Endodermal cell (in vitro differentiated cells): ENCODE data around the gene EFCAB11. TPM values are rescaled to one million over a fixed set of nuclear protein-coding genes. Genes with fewer than 3 reads are reported as not detected.

Source experiments
- DNase-seq: peaks from one replicate; pipeline ENCODE4 v3.0.0-alpha.2; 2017
- H3K27ac ChIP-seq: 2 replicates; pipeline ENCODE4 v1.5.1; 2013; ENCODE audit warnings: mild to moderate bottlenecking, low read depth, low read length, moderate library complexity
- H3K27me3 ChIP-seq: 2 replicates; pipeline ENCODE4 v1.6.1; 2013; ENCODE audit warnings: mild to moderate bottlenecking, low read length, moderate library complexity; ENCODE audit not compliant: insufficient read depth, control insufficient read depth, poor library complexity, severe bottlenecking
- H3K36me3 ChIP-seq: 2 replicates; pipeline ENCODE4 v1.7.0; 2013; ENCODE audit warnings: mild to moderate bottlenecking, low read length, moderate library complexity; ENCODE audit not compliant: control insufficient read depth, insufficient read depth
- H3K4me1 ChIP-seq: one replicate; pipeline ENCODE4 v1.7.0; 2013; ENCODE audit warnings: low read length; ENCODE audit not compliant: control insufficient read depth, insufficient read depth
- H3K4me3 ChIP-seq: 2 replicates; pipeline ENCODE4 v1.5.1; 2013; ENCODE audit warnings: mild to moderate bottlenecking, low read length, moderate library complexity
- H3K9ac ChIP-seq: 2 replicates; pipeline ENCODE4 v1.6.1; 2013; ENCODE audit warnings: mild to moderate bottlenecking, low read length, moderate library complexity; ENCODE audit not compliant: poor library complexity, severe bottlenecking; ENCODE audit errors: extremely low read depth
- H3K9me3 ChIP-seq: 2 replicates; pipeline ENCODE4 v1.6.1; 2013; ENCODE audit warnings: mild to moderate bottlenecking, low read length, moderate library complexity; ENCODE audit not compliant: control insufficient read depth
- H3K27ac Mint-ChIP-seq: 2 replicates; pipeline ENCODE4 v1.8.0; 2020; ENCODE audit warnings: mixed read lengths
- H3K27me3 Mint-ChIP-seq: 2 replicates; pipeline ENCODE4 v1.8.0; 2021; ENCODE audit warnings: mild to moderate bottlenecking, mixed read lengths; ENCODE audit not compliant: insufficient read depth
- H3K36me3 Mint-ChIP-seq: 2 replicates; pipeline ENCODE4 v1.8.0; 2020; ENCODE audit warnings: low read depth, mixed read lengths
- H3K4me1 Mint-ChIP-seq: 2 replicates; pipeline ENCODE4 v1.8.0; 2020; ENCODE audit warnings: mixed read lengths
- H3K4me3 Mint-ChIP-seq: 2 replicates; pipeline ENCODE4 v1.8.0; 2020; ENCODE audit warnings: mild to moderate bottlenecking, moderate library complexity, mixed read lengths
- H3K9me3 Mint-ChIP-seq: 2 replicates; pipeline ENCODE4 v1.8.0; 2020; ENCODE audit warnings: mild to moderate bottlenecking, mixed read lengths
- WGBS, 2 experiments: methylation state at CpG; one replicate each; pipeline versions ENCODE4 v1.1.5 to v1.1.7; 2013; ENCODE audit warnings: missing lambda C conversion rate in 2 of 2, mixed read lengths in 1 of 2; ENCODE audit not compliant: insufficient coverage in 1 of 2, insufficient read length in 1 of 2; 5-methylcytosine and 5-hydroxymethylcytosine counted together
- total RNA-seq, 2 donors: library from RNA; stranded (reverse); fragmentation: NEBNext Ultra II Directional in 1 of 2; extraction: Animal tissue kit (Norgen Biotek cat#: 25700) in 1 of 2; gene quantifications; 2 replicates in 1 of 2; 3 replicates in 1 of 2; pipeline ENCODE4 v1.2.1, GENCODE V29; 2021
- TF ChIP-seq, protein P1 (sequence below): fragments of 200-600 bp; sonication (generic); conservative IDR thresholded peaks from 2 replicates; pipeline ENCODE4 v1.5.0; 2021; ENCODE audit warnings: antibody characterized with exemption, mild to moderate bottlenecking

The EFCAB11 gene
- total RNA-seq, 2 donors from 2014 or later: 23.8 to 47.6 TPM

DNA sequence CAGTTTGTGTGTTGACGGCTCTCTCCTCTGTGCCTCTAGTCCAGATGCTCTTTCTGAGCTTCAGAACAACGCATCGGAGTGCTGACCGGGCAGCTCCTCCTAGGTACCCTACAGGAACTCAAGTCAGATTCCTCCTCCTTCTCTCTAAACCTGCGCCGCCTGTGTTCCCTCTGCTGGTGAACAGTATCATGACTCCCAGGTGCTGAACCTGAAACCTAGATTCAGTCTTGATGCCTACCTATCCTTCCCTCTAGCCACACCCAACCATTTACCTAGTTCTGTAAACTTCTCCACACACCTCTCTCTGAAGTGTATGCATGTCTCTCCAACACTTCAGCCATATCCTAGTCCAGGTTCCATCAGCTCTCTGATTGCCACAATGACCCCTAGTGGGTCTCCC is 112.7 kb downstream of the EFCAB11 start:
- Histone ChIP-seq H3K36me3 (no peaks in the 10 kb centered on the region), H3K27ac (no peak overlapping the region), H3K27me3 (no peaks in the 10 kb centered on the region), H3K9me3 (peaks cover 11% of the 10 kb centered on the region), H3K9ac (no peak overlapping the region), H3K4me1 (no peaks in the 10 kb centered on the region), H3K4me3 (no peak overlapping the region)
- WGBS, 2 experiments: 91 to 92% methylated on average over 6 of the region's 6 CpGs
- H3K4me1 Mint-ChIP-seq: peaks cover 3% of the 10 kb centered on the region
- TF ChIP-seq, protein P1, sequence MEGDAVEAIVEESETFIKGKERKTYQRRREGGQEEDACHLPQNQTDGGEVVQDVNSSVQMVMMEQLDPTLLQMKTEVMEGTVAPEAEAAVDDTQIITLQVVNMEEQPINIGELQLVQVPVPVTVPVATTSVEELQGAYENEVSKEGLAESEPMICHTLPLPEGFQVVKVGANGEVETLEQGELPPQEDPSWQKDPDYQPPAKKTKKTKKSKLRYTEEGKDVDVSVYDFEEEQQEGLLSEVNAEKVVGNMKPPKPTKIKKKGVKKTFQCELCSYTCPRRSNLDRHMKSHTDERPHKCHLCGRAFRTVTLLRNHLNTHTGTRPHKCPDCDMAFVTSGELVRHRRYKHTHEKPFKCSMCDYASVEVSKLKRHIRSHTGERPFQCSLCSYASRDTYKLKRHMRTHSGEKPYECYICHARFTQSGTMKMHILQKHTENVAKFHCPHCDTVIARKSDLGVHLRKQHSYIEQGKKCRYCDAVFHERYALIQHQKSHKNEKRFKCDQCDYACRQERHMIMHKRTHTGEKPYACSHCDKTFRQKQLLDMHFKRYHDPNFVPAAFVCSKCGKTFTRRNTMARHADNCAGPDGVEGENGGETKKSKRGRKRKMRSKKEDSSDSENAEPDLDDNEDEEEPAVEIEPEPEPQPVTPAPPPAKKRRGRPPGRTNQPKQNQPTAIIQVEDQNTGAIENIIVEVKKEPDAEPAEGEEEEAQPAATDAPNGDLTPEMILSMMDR: peak; percentile 67
- DNase-seq: peak; percentile 68
- no peak overlapping the region for H3K4me3 Mint-ChIP-seq
- peaks cover 13% of the 10 kb centered on the region for H3K9me3 Mint-ChIP-seq
- H3K27ac Mint-ChIP-seq: no peak overlapping the region
- H3K36me3 Mint-ChIP-seq: peaks cover 11% of the 10 kb centered on the region
- H3K27me3 Mint-ChIP-seq: no peaks in the 10 kb centered on the region

DNA sequence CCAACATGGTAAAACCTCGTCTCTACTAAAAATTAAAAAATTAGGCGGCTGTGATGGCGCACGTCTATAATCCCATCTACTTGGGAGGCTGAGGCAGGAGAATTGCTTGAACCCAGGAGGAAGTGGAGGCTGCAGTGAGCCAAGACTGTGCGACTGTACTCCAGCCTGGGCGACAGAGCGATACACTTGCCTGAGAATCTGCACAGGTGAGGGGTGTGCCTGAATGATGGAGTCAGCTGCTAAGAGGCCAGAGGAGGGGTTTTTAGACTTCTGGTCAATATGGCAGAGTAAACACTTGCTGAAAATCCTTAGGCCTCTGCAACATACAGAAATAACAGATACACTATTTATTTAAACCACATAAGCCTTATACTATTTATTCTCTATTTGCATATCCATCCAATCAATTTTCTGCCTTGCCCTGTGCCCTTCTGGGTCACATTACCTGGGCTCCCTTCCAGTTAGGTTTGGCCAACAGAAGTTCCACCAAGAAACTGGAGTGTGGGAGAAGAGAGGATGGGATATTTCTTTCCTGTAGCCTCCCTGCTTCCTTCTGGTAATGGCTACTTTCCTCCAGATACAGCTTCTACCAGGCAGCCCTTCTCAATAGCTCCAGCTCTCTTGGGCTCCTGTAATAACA is 117.6 kb downstream of the EFCAB11 start:
- Mint-ChIP-seq H3K9me3 (peaks cover 13% of the 10 kb centered on the region), H3K4me1 (peaks cover 13% of the 10 kb centered on the region), H3K27me3 (no peaks in the 10 kb centered on the region), H3K4me3 (no peak overlapping the region), H3K27ac (no peak overlapping the region), H3K36me3 (peaks cover 11% of the 10 kb centered on the region)
- no peaks in the 10 kb centered on the region for H3K36me3 ChIP-seq
- peaks cover 11% of the 10 kb centered on the region for H3K4me1 ChIP-seq
- no peak overlapping the region for H3K9ac ChIP-seq
- WGBS, 2 experiments: 94 to 96% methylated on average over 6 to 7 of the region's 7 CpGs
- no peak overlapping the region for H3K4me3 ChIP-seq
- H3K9me3 ChIP-seq: peaks cover 11% of the 10 kb centered on the region
- H3K27ac ChIP-seq: no peak overlapping the region
- TF ChIP-seq, protein P1: no peak
- no peak for DNase-seq
- H3K27me3 ChIP-seq: no peaks in the 10 kb centered on the region

DNA sequence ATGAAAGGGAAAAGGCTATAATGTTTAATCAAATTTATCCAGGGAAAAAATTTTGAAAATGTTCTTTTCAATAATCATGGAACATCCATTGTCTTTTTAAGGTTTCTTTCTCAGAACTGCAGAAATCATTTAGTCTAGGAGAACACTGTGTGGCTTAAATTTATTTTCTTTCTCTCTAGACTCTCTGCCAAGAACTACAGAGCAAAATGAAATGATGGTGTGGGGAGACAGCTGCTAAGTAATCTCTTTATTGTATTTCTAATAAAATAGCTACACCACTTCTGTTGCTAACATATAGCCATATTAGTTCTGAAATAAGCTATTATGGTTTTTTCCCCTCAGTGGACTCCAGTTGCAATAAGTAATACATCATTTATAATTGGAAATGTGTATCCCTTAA is 120.9 kb downstream of the EFCAB11 start:
- Histone ChIP-seq H3K4me1 (peaks cover 11% of the 10 kb centered on the region), H3K9ac (no peak overlapping the region), H3K4me3 (no peak overlapping the region), H3K27ac (no peak overlapping the region), H3K27me3 (no peaks in the 10 kb centered on the region), H3K36me3 (no peaks in the 10 kb centered on the region), H3K9me3 (peaks cover 7% of the 10 kb centered on the region)
- Mint-ChIP-seq H3K27me3 (no peaks in the 10 kb centered on the region), H3K4me3 (no peak overlapping the region), H3K36me3 (peaks cover 4% of the 10 kb centered on the region), H3K27ac (no peak overlapping the region), H3K9me3 (peaks cover 6% of the 10 kb centered on the region), H3K4me1 (peaks cover 11% of the 10 kb centered on the region)
- TF ChIP-seq, protein P1: no peak
- no peak for DNase-seq
